Esophagus (tissue), 2 donors: ENCODE results near the gene MALAT1. TPM values are rescaled to one million over a fixed set of nuclear protein-coding genes. Genes with fewer than 3 reads are reported as not detected.

Experiments
- H3K27ac ChIP-seq, 2 donors: one replicate each; pipeline ENCODE4 v1.5.1; 2013; ENCODE audit warnings: low read depth in 2 of 2, mild to moderate bottlenecking in 2 of 2, inconsistent platforms in 1 of 2, low read length in 1 of 2, moderate library complexity in 1 of 2
- H3K27me3 ChIP-seq, 2 donors: one replicate each; pipeline ENCODE4 v1.6.1; 2013; ENCODE audit warnings: low read length in 2 of 2, control low read depth in 1 of 2, mild to moderate bottlenecking in 1 of 2; ENCODE audit not compliant: insufficient read depth in 2 of 2, control insufficient read depth in 1 of 2
- H3K36me3 ChIP-seq, 2 donors: one replicate each; pipeline ENCODE4 v1.6.1; 2013; ENCODE audit warnings: low read length in 1 of 2; ENCODE audit not compliant: control insufficient read depth in 2 of 2, insufficient read depth in 2 of 2
- H3K4me1 ChIP-seq, 2 donors: one replicate each; pipeline ENCODE4 v1.6.1; 2013; ENCODE audit warnings: low read length in 1 of 2; ENCODE audit not compliant: control insufficient read depth in 2 of 2, insufficient read depth in 2 of 2
- H3K4me3 ChIP-seq, 2 donors: one replicate each; pipeline ENCODE4 v1.5.1; 2013; ENCODE audit warnings: low read length in 2 of 2, mild to moderate bottlenecking in 2 of 2, low read depth in 1 of 2, moderate library complexity in 1 of 2
- H3K9me3 ChIP-seq, 2 donors: one replicate each; pipeline ENCODE4 v1.6.1; 2013; ENCODE audit warnings: mild to moderate bottlenecking in 2 of 2, low read depth in 1 of 2, low read length in 1 of 2, moderate library complexity in 1 of 2; ENCODE audit not compliant: control insufficient read depth in 2 of 2, insufficient read depth in 1 of 2
- whole genome bisulfite sequencing, 2 donors: extraction: QIAGEN DNeasy Blood & Tissue Kit; methylation state at CpG; one replicate each; pipeline ENCODE4 v1.1.7; 2013; 5-methylcytosine and 5-hydroxymethylcytosine counted together
- polyA plus RNA-seq, 2 donors: library from polyadenylated mRNA; stranded (reverse); fragments of 200-250 nt; gene quantifications; one replicate each; pipeline ENCODE4 v1.2.3, GENCODE V29; 2013
- donor health status: healthy with polysubstance abuse.
- donor health status: Bipolar disorder and iron deficiency.

MALAT1 gene
- polyA plus RNA-seq, 2 donors: 94.9 to 1,950 TPM

- H3K4me3 ChIP-seq: peak overlapping the region; percentile 5 to 16
- no peaks in the 10 kb centered on the region for H3K9me3 ChIP-seq
- peak overlapping the region; percentile 84 to 98 for H3K27ac ChIP-seq
- no peaks in the 10 kb centered on the region for H3K36me3 ChIP-seq
- peaks cover 0 to 12% of the 10 kb centered on the region in 2 donors for H3K4me1 ChIP-seq
- no peaks in the 10 kb centered on the region for H3K27me3 ChIP-seq
- 32 to 39% methylated on average over 33 of the region's 33 CpGs for WGBS, 2 donors
Measured at GRCh38 chr11:65478388-65479183, 20.3 kb upstream of the MALAT1 start.

- H3K27ac ChIP-seq: peak overlapping the region; percentile 84 to 98
- H3K36me3 ChIP-seq: no peaks in the 10 kb centered on the region
- H3K27me3 ChIP-seq: no peaks in the 10 kb centered on the region
- no peak overlapping the region for H3K4me3 ChIP-seq
- H3K9me3 ChIP-seq: no peaks in the 10 kb centered on the region
- WGBS, 2 donors: 52 to 58% methylated on average over 11 of the region's 11 CpGs
- H3K4me1 ChIP-seq: peaks cover 0 to 12% of the 10 kb centered on the region in 2 donors
Measured at GRCh38 chr11:65479184-65480145, 19.4 kb upstream of the MALAT1 start.

GRCh38 chr11:65482306-65482850 lies 16.5 kb upstream of the MALAT1 start:
- no peak overlapping the region for H3K4me3 ChIP-seq
- H3K36me3 ChIP-seq: no peaks in the 10 kb centered on the region
- WGBS, 2 donors: 100% methylated on average over 2 of the region's 2 CpGs
- no peaks in the 10 kb centered on the region for H3K9me3 ChIP-seq
- peak overlapping the region in 1 of 2 donors; percentile 58 for H3K27ac ChIP-seq
- H3K27me3 ChIP-seq: no peaks in the 10 kb centered on the region
- peaks cover 0 to 10% of the 10 kb centered on the region in 2 donors for H3K4me1 ChIP-seq

GRCh38 chr11:65485920-65486219 lies 13.0 kb upstream of the MALAT1 start:
- Histone ChIP-seq H3K27ac (peak overlapping the region; percentile 85 to 87), H3K4me1 (peaks cover 7 to 30% of the 10 kb centered on the region in 2 donors)
- WGBS, 2 donors: 39 to 53% methylated on average over 5 of the region's 5 CpGs

GRCh38 chr11:65486570-65487466 lies 12.0 kb upstream of the MALAT1 start:
- Histone ChIP-seq H3K36me3 (no peaks in the 10 kb centered on the region), H3K4me3 (no peak overlapping the region), H3K9me3 (no peaks in the 10 kb centered on the region), H3K27me3 (no peaks in the 10 kb centered on the region), H3K4me1 (peaks cover 7 to 35% of the 10 kb centered on the region in 2 donors), H3K27ac (peak overlapping the region; percentile 85 to 99)
- whole genome bisulfite sequencing, 2 donors: 68 to 76% methylated on average over 10 of the region's 10 CpGs

More at GRCh38 chr11:65485920-65486219, 13.0 kb upstream of the MALAT1 start:
- Histone ChIP-seq H3K4me3 (no peak overlapping the region), H3K36me3 (no peaks in the 10 kb centered on the region), H3K27me3 (no peaks in the 10 kb centered on the region), H3K9me3 (no peaks in the 10 kb centered on the region)

- H3K36me3 ChIP-seq: no peaks in the 10 kb centered on the region
Measured at GRCh38 chr11:65487467-65488272, 11.2 kb upstream of the MALAT1 start.

GRCh38 chr11:65488273-65489034 lies 10.4 kb upstream of the MALAT1 start:
- no peaks in the 10 kb centered on the region for H3K36me3 ChIP-seq
- H3K9me3 ChIP-seq: no peaks in the 10 kb centered on the region
- H3K4me3 ChIP-seq: peak overlapping the region in 1 of 2 donors; percentile 10
- 28 to 37% methylated on average over 10 of the region's 10 CpGs for WGBS, 2 donors
- no peaks in the 10 kb centered on the region for H3K27me3 ChIP-seq
- peak overlapping the region; percentile 99 for H3K27ac ChIP-seq
- peaks cover 7 to 42% of the 10 kb centered on the region in 2 donors for H3K4me1 ChIP-seq

More at GRCh38 chr11:65487467-65488272, 11.2 kb upstream of the MALAT1 start:
- no peaks in the 10 kb centered on the region for H3K27me3 ChIP-seq
- no peaks in the 10 kb centered on the region for H3K9me3 ChIP-seq
- H3K4me3 ChIP-seq: peak overlapping the region in 1 of 2 donors; percentile 10
- H3K4me1 ChIP-seq: peaks cover 7 to 40% of the 10 kb centered on the region in 2 donors
- peak overlapping the region; percentile 99 for H3K27ac ChIP-seq
- WGBS, 2 donors: 9 to 10% methylated on average over 17 of the region's 17 CpGs
